ENCODE results near the gene ARHGEF19.

ARHGEF19 gene

GRCh38 chr1:16243936-16244649, 31.6 kb upstream of the ARHGEF19 start:
- ATAC-seq (ENCODE audit: low read depth) (peak; percentile 64), DNase-seq (ENCODE audit: low spot score) (no peak)
- peaks cover 3% of the 10 kb centered on the region; the same call in 1 of the 2 replicates for H3K36me3 ChIP-seq (ENCODE audit: low read depth)
- no peaks in the 10 kb centered on the region for H3K27me3 ChIP-seq (ENCODE audit: insufficient read depth, poor library complexity, severe bottlenecking)
- TF ChIP-seq CTCF (IDR thresholded peaks at IDR 0.05; ENCODE audit: poor library complexity, severe bottlenecking), result peak; percentile 90
- H3K4me1 ChIP-seq (ENCODE audit: insufficient read depth, poor library complexity, severe bottlenecking), result peaks cover 11% of the 10 kb centered on the region
- H3K27ac ChIP-seq (ENCODE audit: poor library complexity, severe bottlenecking), result no peak overlapping the region
- H3K9me3 ChIP-seq (ENCODE audit: severe bottlenecking), result no peaks in the 10 kb centered on the region
- H3K4me3 ChIP-seq (ENCODE audit: severe bottlenecking), result no peak overlapping the region

GRCh38 chr1:16243215-16243610, 30.8 kb upstream of the ARHGEF19 start:
- DNase-seq (ENCODE audit: low spot score) (no peak), ATAC-seq (ENCODE audit: low read depth) (no peak)
- no peak for TF ChIP-seq CTCF (IDR thresholded peaks at IDR 0.05; ENCODE audit: poor library complexity, severe bottlenecking)
- Histone ChIP-seq H3K4me1 (ENCODE audit: insufficient read depth, poor library complexity, severe bottlenecking) (peaks cover 2% of the 10 kb centered on the region), H3K27ac (ENCODE audit: poor library complexity, severe bottlenecking) (no peak overlapping the region), H3K4me3 (ENCODE audit: severe bottlenecking) (no peak overlapping the region), H3K9me3 (ENCODE audit: severe bottlenecking) (no peaks in the 10 kb centered on the region), H3K36me3 (ENCODE audit: low read depth) (peaks cover 3% of the 10 kb centered on the region; the same call in 1 of the 2 replicates), H3K27me3 (ENCODE audit: insufficient read depth, poor library complexity, severe bottlenecking) (no peaks in the 10 kb centered on the region)

GRCh38 chr1:16242556-16243214, 30.2 kb upstream of the ARHGEF19 start:
- no peak for DNase-seq (ENCODE audit: low spot score)
- Histone ChIP-seq H3K27ac (ENCODE audit: poor library complexity, severe bottlenecking) (no peak overlapping the region), H3K27me3 (ENCODE audit: insufficient read depth, poor library complexity, severe bottlenecking) (no peaks in the 10 kb centered on the region), H3K4me1 (ENCODE audit: insufficient read depth, poor library complexity, severe bottlenecking) (peaks cover 4% of the 10 kb centered on the region), H3K36me3 (ENCODE audit: low read depth) (peaks cover 2% of the 10 kb centered on the region; the same call in 1 of the 2 replicates), H3K9me3 (ENCODE audit: severe bottlenecking) (no peaks in the 10 kb centered on the region), H3K4me3 (ENCODE audit: severe bottlenecking) (no peak overlapping the region)
- no peak for TF ChIP-seq CTCF (IDR thresholded peaks at IDR 0.05; ENCODE audit: poor library complexity, severe bottlenecking)
- no peak for ATAC-seq (ENCODE audit: low read depth)

- H3K27ac ChIP-seq (ENCODE audit: poor library complexity, severe bottlenecking), result no peak overlapping the region
- no peaks in the 10 kb centered on the region for H3K27me3 ChIP-seq (ENCODE audit: insufficient read depth, poor library complexity, severe bottlenecking)
- no peak overlapping the region for H3K4me3 ChIP-seq (ENCODE audit: severe bottlenecking)
- ATAC-seq (ENCODE audit: low read depth) (no peak), DNase-seq (ENCODE audit: low spot score) (no peak)
- peaks cover 9% of the 10 kb centered on the region for H3K4me1 ChIP-seq (ENCODE audit: insufficient read depth, poor library complexity, severe bottlenecking)
- H3K9me3 ChIP-seq (ENCODE audit: severe bottlenecking), result no peaks in the 10 kb centered on the region
- no peak for TF ChIP-seq CTCF (IDR thresholded peaks at IDR 0.05; ENCODE audit: poor library complexity, severe bottlenecking)
- no peaks in the 10 kb centered on the region for H3K36me3 ChIP-seq (ENCODE audit: low read depth)
These were observed 28.8 kb upstream of the ARHGEF19 start for GRCh38 chr1:16241221-16241708.
